ENCODE data around the gene MORC4. TPM values are rescaled to one million over a fixed set of nuclear protein-coding genes. Genes with fewer than 3 reads are reported as not detected.

The MORC4 gene
- total and polyA plus RNA-seq, 2 of the 4 experiments (the other 2 are of a cell fraction): 17.5 to 34.2 TPM

DNA sequence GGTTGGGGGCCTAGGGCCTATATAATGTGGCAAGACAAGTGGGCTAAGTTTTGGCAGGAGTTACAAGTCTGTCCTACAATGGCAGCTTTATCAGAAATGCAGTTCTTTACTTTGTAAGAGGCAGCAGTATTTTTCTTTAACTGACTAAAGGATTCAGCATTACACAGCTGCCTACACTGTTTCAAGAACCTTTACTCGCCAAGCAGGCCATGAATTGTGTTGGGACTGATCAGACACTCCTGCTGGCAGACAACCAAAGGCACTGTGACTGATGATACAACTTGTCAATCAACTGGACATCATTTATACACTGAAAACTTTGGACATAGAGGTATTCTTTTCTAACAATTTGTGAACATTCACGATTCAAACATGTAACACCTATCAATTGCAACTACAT lies 4.3 kb downstream of the MORC4 start:
- no peak for ATAC-seq (ENCODE audit: low read depth)

More for the DNA sequence above, 4.3 kb downstream of the MORC4 start:
- H2AK9ac ChIP-seq (replicated peaks; ENCODE audit: low read depth, low read length, poor library complexity): no peak overlapping the region
- H3K4me2 ChIP-seq (ENCODE audit: low read depth, low read length): no peak overlapping the region
- no peak overlapping the region for H2BK120ac ChIP-seq (ENCODE audit: low read depth, low read length)
- H3K27ac ChIP-seq (ENCODE audit: insufficient read depth, low read length): no peak overlapping the region
- H2AFZ ChIP-seq (replicated peaks; ENCODE audit: low read length, poor library complexity): no peak overlapping the region
- no peaks in the 10 kb centered on the region for H3K4me1 ChIP-seq (ENCODE audit: control insufficient read depth, insufficient read depth, low read length)
- no peak overlapping the region for H4K91ac ChIP-seq (ENCODE audit: insufficient read depth, low read depth, low read length)
- DNase-seq: no peak
- H4K8ac ChIP-seq (ENCODE audit: low read depth in 2 of 2, low read length in 2 of 2): no peak overlapping the region
- H3K9me1 ChIP-seq (ENCODE audit: insufficient read depth, low read length): no peaks in the 10 kb centered on the region; the same call in 1 of the 2 replicates
- H3K9ac ChIP-seq (ENCODE audit: low read depth, low read length): no peak overlapping the region
- no TSS peak for BruUV-seq (replicated peaks)
- H3K4ac ChIP-seq (ENCODE audit: low read depth, low read length): no peak overlapping the region
- H3K36me3 ChIP-seq (ENCODE audit: control insufficient read depth, insufficient read depth, low read length): no peaks in the 10 kb centered on the region
- H4K20me1 ChIP-seq (ENCODE audit: insufficient read depth, low read length): peaks cover 18% of the 10 kb centered on the region; the same call in 1 of the 2 replicates
- WGBS, 2 experiments (ENCODE audit: extremely low coverage in 2 of 2, insufficient read length in 1 of 2): 80% methylated on average over 1 of the region's 2 CpGs; no CpG with 5 or more reads in 1 of the 2 experiments
- no peak overlapping the region for H3K18ac ChIP-seq (ENCODE audit: low read depth, low read length)
- intact Hi-C loops (cut with micrococcal nuclease): loop anchor here (10.0 kb wide), 1 partner anchor 629 kb away; the partner anchor contains the start of gene PRPS1
- no peaks in the 10 kb centered on the region; the same call in 1 of the 2 replicates for H3K27me3 ChIP-seq (ENCODE audit: control insufficient read depth, insufficient read depth, low read length)
- in situ Hi-C loops (cut with MboI; ENCODE audit: low sequenced_read_pairs): no loop called here
- ChIA-PET POLR2A (ENCODE audit: unreplicated experiment) (no interaction called here), CTCF (no interaction called here)
- H3K9me3 ChIP-seq (ENCODE audit: control insufficient read depth, insufficient read depth, low read length): no peaks in the 10 kb centered on the region
- no peak overlapping the region for H2AK5ac ChIP-seq (ENCODE audit: low read depth, low read length)
- TF ChIP-seq CHD1 (IDR thresholded peaks at IDR 0.05; ENCODE audit: low read depth, low read length): no peak
- no peak for TF ChIP-seq RAD21 (IDR thresholded peaks at IDR 0.05; ENCODE audit: low read length)
- no peak for TF ChIP-seq MAFK (IDR thresholded peaks at IDR 0.05; ENCODE audit: low read depth, low read length)
- no peak for TF ChIP-seq MXI1 (IDR thresholded peaks at IDR 0.05; ENCODE audit: borderline replicate concordance, low read depth, low read length)
- TF ChIP-seq MAZ (IDR thresholded peaks at IDR 0.05; ENCODE audit: borderline replicate concordance, low read depth, low read length): no peak
- TF ChIP-seq RFX5 (IDR thresholded peaks at IDR 0.05; ENCODE audit: low read depth, low read length): no peak
- TF ChIP-seq SMC3 (IDR thresholded peaks at IDR 0.05; ENCODE audit: low read depth, low read length): no peak
- TF ChIP-seq, protein P1, sequence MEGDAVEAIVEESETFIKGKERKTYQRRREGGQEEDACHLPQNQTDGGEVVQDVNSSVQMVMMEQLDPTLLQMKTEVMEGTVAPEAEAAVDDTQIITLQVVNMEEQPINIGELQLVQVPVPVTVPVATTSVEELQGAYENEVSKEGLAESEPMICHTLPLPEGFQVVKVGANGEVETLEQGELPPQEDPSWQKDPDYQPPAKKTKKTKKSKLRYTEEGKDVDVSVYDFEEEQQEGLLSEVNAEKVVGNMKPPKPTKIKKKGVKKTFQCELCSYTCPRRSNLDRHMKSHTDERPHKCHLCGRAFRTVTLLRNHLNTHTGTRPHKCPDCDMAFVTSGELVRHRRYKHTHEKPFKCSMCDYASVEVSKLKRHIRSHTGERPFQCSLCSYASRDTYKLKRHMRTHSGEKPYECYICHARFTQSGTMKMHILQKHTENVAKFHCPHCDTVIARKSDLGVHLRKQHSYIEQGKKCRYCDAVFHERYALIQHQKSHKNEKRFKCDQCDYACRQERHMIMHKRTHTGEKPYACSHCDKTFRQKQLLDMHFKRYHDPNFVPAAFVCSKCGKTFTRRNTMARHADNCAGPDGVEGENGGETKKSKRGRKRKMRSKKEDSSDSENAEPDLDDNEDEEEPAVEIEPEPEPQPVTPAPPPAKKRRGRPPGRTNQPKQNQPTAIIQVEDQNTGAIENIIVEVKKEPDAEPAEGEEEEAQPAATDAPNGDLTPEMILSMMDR (conservative IDR thresholded peaks at IDR 0.05; ENCODE audit: low read depth, low read length): no peak
- TF ChIP-seq BHLHE40 (IDR thresholded peaks at IDR 0.05; ENCODE audit: low read depth, low read length): no peak
- no peak for TF ChIP-seq RCOR1 (IDR thresholded peaks at IDR 0.05; ENCODE audit: insufficient replicate concordance, low read length)
- no peak for TF ChIP-seq FOS (IDR thresholded peaks at IDR 0.05; ENCODE audit: low read depth, low read length)
- TF ChIP-seq POLR2A (IDR thresholded peaks at IDR 0.05; ENCODE audit: low read depth, low read length): no peak
- no peak for TF ChIP-seq CEBPB (IDR thresholded peaks at IDR 0.05; ENCODE audit: low read depth, low read length)
- TF ChIP-seq, protein P2, sequence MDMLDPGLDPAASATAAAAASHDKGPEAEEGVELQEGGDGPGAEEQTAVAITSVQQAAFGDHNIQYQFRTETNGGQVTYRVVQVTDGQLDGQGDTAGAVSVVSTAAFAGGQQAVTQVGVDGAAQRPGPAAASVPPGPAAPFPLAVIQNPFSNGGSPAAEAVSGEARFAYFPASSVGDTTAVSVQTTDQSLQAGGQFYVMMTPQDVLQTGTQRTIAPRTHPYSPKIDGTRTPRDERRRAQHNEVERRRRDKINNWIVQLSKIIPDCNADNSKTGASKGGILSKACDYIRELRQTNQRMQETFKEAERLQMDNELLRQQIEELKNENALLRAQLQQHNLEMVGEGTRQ (IDR thresholded peaks at IDR 0.05; ENCODE audit: low read depth, low read length): no peak
- TF ChIP-seq ELK1 (IDR thresholded peaks at IDR 0.05; ENCODE audit: borderline replicate concordance, low read depth, low read length): no peak
- no peak for TF ChIP-seq NFE2L2 (IDR thresholded peaks at IDR 0.05; ENCODE audit: low read depth, low read length)
- H2BK20ac ChIP-seq (ENCODE audit: low read depth, low read length): no peak overlapping the region
- H3K79me1 ChIP-seq (ENCODE audit: low read depth in 1 of 2, low read length in 2 of 2): peaks cover 0 to 15% of the 10 kb centered on the region in 2 experiments; a peak in 1 of 4 replicates
- H3K4me3 ChIP-seq (ENCODE audit: insufficient read depth, low read depth, low read length): no peak overlapping the region
- no peak overlapping the region for H2BK5ac ChIP-seq (ENCODE audit: low read depth, low read length, poor library complexity, severe bottlenecking)
- H3K23ac ChIP-seq (ENCODE audit: low read depth, low read length): no peak overlapping the region
- H3K14ac ChIP-seq (replicated peaks; ENCODE audit: low read depth, low read length): no peak overlapping the region
- no peak overlapping the region for H3K56ac ChIP-seq (ENCODE audit: extremely low read depth, insufficient read depth, low read length)
- dilution Hi-C loops (cut with HindIII; ENCODE audit: low sequenced_read_pairs, unreplicated experiment): no loop called here
- H4K5ac ChIP-seq (ENCODE audit: low read depth, low read length): no peak overlapping the region
- H2BK15ac ChIP-seq (ENCODE audit: low read depth, low read length): no peak overlapping the region
